ENCODE measurements around the gene SLC2A6.

SLC2A6 gene

GRCh38 chr9:133524679-133525228 is 45.9 kb upstream of the SLC2A6 start, which contains the start of gene MYMK:
Gene MYMK (minus strand): TSS chr9:133524959. CDS start chr9:133524844, 115 bp downstream.
- no peak within 1 kb of the TSS for H3K27ac ChIP-seq
- TF ChIP-seq, protein P1, sequence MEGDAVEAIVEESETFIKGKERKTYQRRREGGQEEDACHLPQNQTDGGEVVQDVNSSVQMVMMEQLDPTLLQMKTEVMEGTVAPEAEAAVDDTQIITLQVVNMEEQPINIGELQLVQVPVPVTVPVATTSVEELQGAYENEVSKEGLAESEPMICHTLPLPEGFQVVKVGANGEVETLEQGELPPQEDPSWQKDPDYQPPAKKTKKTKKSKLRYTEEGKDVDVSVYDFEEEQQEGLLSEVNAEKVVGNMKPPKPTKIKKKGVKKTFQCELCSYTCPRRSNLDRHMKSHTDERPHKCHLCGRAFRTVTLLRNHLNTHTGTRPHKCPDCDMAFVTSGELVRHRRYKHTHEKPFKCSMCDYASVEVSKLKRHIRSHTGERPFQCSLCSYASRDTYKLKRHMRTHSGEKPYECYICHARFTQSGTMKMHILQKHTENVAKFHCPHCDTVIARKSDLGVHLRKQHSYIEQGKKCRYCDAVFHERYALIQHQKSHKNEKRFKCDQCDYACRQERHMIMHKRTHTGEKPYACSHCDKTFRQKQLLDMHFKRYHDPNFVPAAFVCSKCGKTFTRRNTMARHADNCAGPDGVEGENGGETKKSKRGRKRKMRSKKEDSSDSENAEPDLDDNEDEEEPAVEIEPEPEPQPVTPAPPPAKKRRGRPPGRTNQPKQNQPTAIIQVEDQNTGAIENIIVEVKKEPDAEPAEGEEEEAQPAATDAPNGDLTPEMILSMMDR (conservative IDR thresholded peaks at IDR 0.05; ENCODE audit: low read depth): no peak
- DNase-seq (ENCODE audit: low spot score): no peak
- ChIA-PET CTCF (no interaction called here), POLR2A (ENCODE audit: low non-redundant PET) (no interaction called here)

DNA sequence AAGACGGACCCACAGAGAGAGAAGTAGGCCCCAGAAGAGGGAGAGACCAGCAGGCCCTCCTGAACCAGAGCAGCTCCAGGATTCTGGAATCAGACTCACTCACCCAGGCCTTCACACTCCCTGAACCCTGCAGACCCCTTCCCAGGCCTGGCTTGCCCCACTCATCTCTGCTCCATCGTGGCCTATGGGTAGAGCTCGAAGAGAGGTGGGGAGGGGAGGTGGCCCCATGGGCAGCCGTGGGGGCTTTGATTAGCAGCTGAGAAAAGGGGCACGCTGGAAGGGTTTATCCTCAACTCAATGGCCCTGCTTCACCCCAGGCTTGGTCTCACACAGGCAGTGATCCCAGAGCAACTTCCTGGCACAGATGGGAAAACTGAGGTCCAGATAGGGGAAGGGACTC is 45.2 kb upstream of the SLC2A6 start:
- ChIA-PET CTCF (interaction anchor here (0.7 to 1.5 kb wide), 3 partner anchors 26 to 269 kb away, joined by 4 to 7 read pairs (median 4); no protein-coding TSS in a partner anchor), POLR2A (ENCODE audit: low non-redundant PET) (no interaction called here)
- DNase-seq (ENCODE audit: low spot score): no peak
- TF ChIP-seq, protein P1 (conservative IDR thresholded peaks at IDR 0.05; ENCODE audit: low read depth): no peak
- no peak overlapping the region for H3K27ac ChIP-seq

DNA sequence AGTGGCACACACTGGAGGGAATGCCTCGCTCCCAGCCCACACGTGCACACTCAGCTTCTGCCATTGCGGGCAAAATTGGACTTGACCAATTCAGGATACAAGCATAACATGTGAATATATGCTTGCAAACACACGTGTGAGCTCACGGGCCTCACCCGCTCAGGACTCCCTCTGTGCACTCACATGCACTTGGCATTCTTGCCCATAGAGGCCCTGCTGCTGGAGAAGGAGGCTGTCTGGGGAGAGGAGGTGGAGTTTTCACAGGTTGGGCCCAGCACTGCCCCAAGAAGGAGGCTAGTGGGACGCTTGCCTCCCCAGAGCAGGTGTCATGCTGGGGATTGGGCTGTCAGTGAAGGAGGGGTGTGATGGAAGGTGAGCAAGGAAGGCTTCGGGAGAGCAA is 44.2 kb upstream of the SLC2A6 start:
- ChIA-PET POLR2A (ENCODE audit: low non-redundant PET) (no interaction called here), CTCF (interaction anchor here (1.5 kb wide), 1 partner anchor 27 kb away, joined by 7 read pairs; no protein-coding TSS in a partner anchor)
- no peak overlapping the region for H3K27ac ChIP-seq
- TF ChIP-seq, protein P1 (conservative IDR thresholded peaks at IDR 0.05; ENCODE audit: low read depth): no peak
- DNase-seq (ENCODE audit: low spot score): no peak

DNA sequence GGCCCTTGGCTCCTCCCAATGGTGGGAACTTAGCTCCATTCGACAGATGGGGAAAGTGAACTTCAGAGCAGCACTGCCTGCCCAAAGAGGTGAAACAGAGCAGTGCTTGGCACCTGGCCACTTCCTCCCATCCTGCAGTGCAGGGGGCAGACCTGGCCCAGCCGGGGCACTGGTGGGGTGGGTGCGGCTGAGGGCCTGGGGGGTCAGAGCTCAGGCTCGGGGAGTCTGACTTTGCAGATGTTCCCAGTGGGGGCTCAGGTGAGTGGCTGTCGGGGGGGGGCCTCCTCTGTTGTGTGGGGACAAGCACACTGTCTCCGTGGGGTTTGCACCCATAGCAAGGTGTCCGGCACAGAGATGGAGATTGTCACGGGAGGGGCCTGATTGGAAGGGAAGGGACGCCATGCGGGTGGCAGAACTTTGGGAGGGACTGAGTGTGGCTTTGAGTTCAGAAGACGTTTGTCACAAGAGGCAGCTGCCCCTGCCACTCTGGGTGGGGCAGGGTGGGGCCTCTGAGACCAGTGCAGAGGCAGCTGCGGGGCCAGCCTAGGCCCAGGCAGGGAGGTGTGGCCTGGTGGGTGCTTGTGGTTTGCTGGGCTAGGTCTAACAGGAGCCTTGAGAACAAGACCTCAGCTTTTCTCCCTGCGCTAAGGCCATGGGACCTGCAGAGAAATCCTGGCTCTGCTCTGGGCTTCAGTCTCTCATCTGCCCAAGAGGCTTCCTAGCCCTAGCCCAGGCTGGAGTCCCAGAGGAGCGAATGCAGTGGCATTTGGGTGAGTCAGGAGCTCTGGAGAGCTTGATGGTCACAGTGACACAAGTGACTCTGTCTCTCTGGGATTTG is 43.4 kb upstream of the SLC2A6 start:
- DNase-seq (ENCODE audit: low spot score): no peak
- ChIA-PET POLR2A (ENCODE audit: low non-redundant PET) (no interaction called here), CTCF (interaction anchor here (1.5 kb wide), 1 partner anchor 28 kb away, joined by 7 read pairs; no protein-coding TSS in a partner anchor)

DNA sequence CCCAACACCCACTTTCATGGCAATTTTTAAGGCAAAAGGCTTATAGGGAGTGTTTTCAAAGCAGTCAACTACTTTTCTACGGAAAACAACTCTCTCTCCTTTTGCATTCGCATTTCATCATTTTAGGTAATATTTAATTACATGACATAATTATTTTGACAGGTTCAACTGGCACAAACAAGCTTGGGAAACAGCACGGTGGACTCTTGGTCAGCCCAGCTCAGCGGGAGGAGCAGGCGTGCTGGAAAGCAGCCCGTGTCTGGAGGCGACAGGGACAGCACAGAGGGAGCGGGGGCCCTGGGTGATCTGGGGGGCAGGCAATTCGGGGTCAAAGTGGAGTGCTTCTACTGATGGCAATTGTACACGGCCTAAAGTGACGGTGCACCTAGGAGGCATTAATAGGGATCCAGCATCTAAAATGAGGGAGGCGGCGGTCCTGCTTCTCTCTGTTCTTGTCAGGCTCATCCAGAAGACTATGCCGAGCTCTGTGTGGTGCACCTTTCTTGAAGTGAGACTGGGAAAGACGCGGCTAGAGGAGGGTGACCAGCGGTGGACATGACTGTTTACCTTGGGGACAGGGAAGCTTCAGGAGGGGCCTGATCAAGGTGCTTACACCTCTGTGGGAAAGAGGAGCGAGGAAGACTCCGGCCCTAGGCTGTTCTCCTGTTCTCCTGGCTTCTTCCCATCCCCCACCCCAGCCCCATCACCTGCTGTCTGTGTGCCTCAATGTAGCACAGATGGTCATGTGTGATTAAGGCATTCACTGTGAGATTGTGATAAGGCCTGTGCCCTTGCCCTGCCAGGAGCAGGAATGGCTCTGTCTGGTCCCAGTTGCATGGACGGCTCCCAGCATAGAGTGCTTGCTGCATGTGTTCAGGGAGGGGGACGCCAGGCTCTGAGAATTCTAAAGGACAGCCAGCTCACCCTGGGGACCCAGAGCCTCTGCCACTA is 42.5 kb upstream of the SLC2A6 start:
- ChIA-PET POLR2A (ENCODE audit: low non-redundant PET) (interaction anchor here (0.7 kb wide), 1 partner anchor 130 kb away, joined by 3 read pairs; no protein-coding TSS in a partner anchor), CTCF (interaction anchor here (0.7 kb wide), 1 partner anchor 798 kb away, joined by 3 read pairs; no protein-coding TSS in a partner anchor)
- H3K27ac ChIP-seq: no peak overlapping the region
- TF ChIP-seq, protein P1 (conservative IDR thresholded peaks at IDR 0.05; ENCODE audit: low read depth): no peak
- DNase-seq (ENCODE audit: low spot score): no peak

More for the DNA sequence above, 43.4 kb upstream of the SLC2A6 start:
- TF ChIP-seq, protein P1 (conservative IDR thresholded peaks at IDR 0.05; ENCODE audit: low read depth): no peak
- H3K27ac ChIP-seq: no peak overlapping the region

Data from RWPE1 (cell line).